Right cardiac atrium (tissue), 5 donors: ENCODE data around the gene EOGT. TPM values are rescaled to one million over a fixed set of nuclear protein-coding genes. Genes with fewer than 3 reads are reported as not detected.

ENCODE experiments used
- ATAC-seq, 2 donors: fragments of 200-7000 bp; cut with Tn5 transposase; one replicate each; pipeline versions ENCODE4 v1.8.0 to v1.9.1; 2020; ENCODE audit warnings: moderate library complexity in 2 of 2, mild to moderate bottlenecking in 1 of 2
- DNase-seq, 3 donors: peaks; one replicate each; pipeline ENCODE4 v3.0.0-alpha.2; 2020
- H3K27ac ChIP-seq: one replicate; pipeline ENCODE4 v1.5.1; 2013; ENCODE audit warnings: mild to moderate bottlenecking, low read length, control low read depth, moderate library complexity
- H3K27me3 ChIP-seq: one replicate; pipeline ENCODE4 v1.6.1; 2013; ENCODE audit not compliant: control insufficient read depth, insufficient read depth
- H3K4me1 ChIP-seq: one replicate; pipeline ENCODE4 v1.6.1; 2013; ENCODE audit warnings: low read length; ENCODE audit not compliant: control insufficient read depth, insufficient read depth
- H3K4me3 ChIP-seq: one replicate; pipeline ENCODE4 v1.5.1; 2013; ENCODE audit warnings: low read length, control low read depth
- H3K9me3 ChIP-seq: one replicate; pipeline ENCODE4 v1.6.1; 2013; ENCODE audit warnings: low read length; ENCODE audit not compliant: control insufficient read depth
- WGBS: extraction: QIAGEN DNeasy Blood & Tissue Kit; methylation state at CpG from one replicate; pipeline ENCODE4 v1.1.7; 2013; 5-methylcytosine and 5-hydroxymethylcytosine counted together
- intact Hi-C, 4 donors: fragments of 100-400 bp; cut with DNase I; formaldehyde crosslinking; loops; one replicate each; pipeline versions ENCODE4 v1.11.0 to v1.14.0; 2022 to 2023
- polyA plus RNA-seq: library from polyadenylated mRNA; stranded (reverse); fragments of 200-250 nt; gene quantifications from one replicate; pipeline ENCODE4 v1.2.3, GENCODE V29; 2013
- total RNA-seq, 4 donors: library from RNA; stranded (reverse); fragmentation: NEBNext Ultra II Directional; extraction: Animal tissue kit (Norgen Biotek cat#: 25700); gene quantifications; one replicate each; pipeline ENCODE4 v1.2.1, GENCODE V29; 2021
- donor health status: healthy with polysubstance abuse.
- donor health status: DM: no; HTN: yes; CAD: no.
- donor health status: DM: no; HTN: no; CAD: no.
- donor health status: DM: no; HTN: yes; CAD: no; lungs with severe emphysema.
- donor health status: DM: yes; HTN: yes; CAD: no.

EOGT gene
- total and polyA plus RNA-seq, 5 donors, result 26.1 to 112 (median 55.7) TPM

GRCh38 chr3:69008980-69009379, 4.5 kb downstream of the EOGT start:
- intact Hi-C loops, result no loop called here
- peak overlapping the region; percentile 15 for H3K27ac ChIP-seq

GRCh38 chr3:69005791-69006482, 7.5 kb downstream of the EOGT start:
- Histone ChIP-seq H3K4me1 (peaks cover 3% of the 10 kb centered on the region), H3K9me3 (no peaks in the 10 kb centered on the region), H3K27me3 (no peaks in the 10 kb centered on the region), H3K4me3 (no peak overlapping the region), H3K27ac (no peak overlapping the region)
- DNase-seq (no peak), ATAC-seq (no peak)
- intact Hi-C loops, result no loop called here
- WGBS, result 79% methylated on average over 5 of the region's 5 CpGs

More at GRCh38 chr3:69008980-69009379, 4.5 kb downstream of the EOGT start:
- 43% methylated on average over 2 of the region's 2 CpGs for WGBS
- Histone ChIP-seq H3K4me1 (peaks cover 3% of the 10 kb centered on the region), H3K27me3 (no peaks in the 10 kb centered on the region), H3K9me3 (no peaks in the 10 kb centered on the region), H3K4me3 (no peak overlapping the region)
- DNase-seq (no peak), ATAC-seq (no peak)

- ATAC-seq (no peak), DNase-seq (no peak)
- peaks cover 3% of the 10 kb centered on the region for H3K4me1 ChIP-seq
- H3K9me3 ChIP-seq, result no peaks in the 10 kb centered on the region
- H3K27me3 ChIP-seq, result no peaks in the 10 kb centered on the region
- H3K4me3 ChIP-seq, result no peak overlapping the region
- 78% methylated on average over 6 of the region's 6 CpGs for WGBS
- no peak overlapping the region for H3K27ac ChIP-seq
- intact Hi-C loops, result no loop called here
Observed at GRCh38 chr3:69005071-69005790, 8.3 kb downstream of the EOGT start.

GRCh38 chr3:69004138-69004537, 9.3 kb downstream of the EOGT start:
- intact Hi-C loops, result no loop called here
- ATAC-seq (no peak), DNase-seq (no peak)
- H3K4me1 ChIP-seq, result peaks cover 3% of the 10 kb centered on the region
- H3K4me3 ChIP-seq, result no peak overlapping the region
- 85% methylated on average over 9 of the region's 9 CpGs for WGBS
- H3K27ac ChIP-seq, result no peak overlapping the region
- H3K27me3 ChIP-seq, result no peaks in the 10 kb centered on the region
- H3K9me3 ChIP-seq, result no peaks in the 10 kb centered on the region

GRCh38 chr3:68999605-69000004, 13.9 kb downstream of the EOGT start:
- H3K27ac ChIP-seq, result no peak overlapping the region
- H3K4me3 ChIP-seq, result no peak overlapping the region
- no peak for ATAC-seq
- H3K27me3 ChIP-seq, result no peaks in the 10 kb centered on the region
- H3K4me1 ChIP-seq, result no peaks in the 10 kb centered on the region
- intact Hi-C loops, result no loop called here
- H3K9me3 ChIP-seq, result no peaks in the 10 kb centered on the region
- WGBS, result 51% methylated on average over 1 of the region's 1 CpG
- no peak for DNase-seq

- no peak overlapping the region for H3K27ac ChIP-seq
- intact Hi-C loops, result no loop called here
- no peak for ATAC-seq
Observed at GRCh38 chr3:68999158-68999557, 14.3 kb downstream of the EOGT start.

GRCh38 chr3:68997887-68998286, 15.6 kb downstream of the EOGT start:
- H3K4me3 ChIP-seq, result no peak overlapping the region
- ATAC-seq (no peak), DNase-seq (no peak)
- H3K27ac ChIP-seq, result no peak overlapping the region
- no peaks in the 10 kb centered on the region for H3K9me3 ChIP-seq
- H3K4me1 ChIP-seq, result no peaks in the 10 kb centered on the region
- H3K27me3 ChIP-seq, result no peaks in the 10 kb centered on the region
- WGBS, result 81% methylated on average over 6 of the region's 6 CpGs
- intact Hi-C loops, result no loop called here

More at GRCh38 chr3:68999158-68999557, 14.3 kb downstream of the EOGT start:
- Histone ChIP-seq H3K4me1 (no peaks in the 10 kb centered on the region), H3K4me3 (no peak overlapping the region), H3K9me3 (no peaks in the 10 kb centered on the region), H3K27me3 (no peaks in the 10 kb centered on the region)
- DNase-seq, result no peak

GRCh38 chr3:68996356-68996995, 17.0 kb downstream of the EOGT start:
- peak; percentile 58 to 74 for ATAC-seq
- Histone ChIP-seq H3K27me3 (no peaks in the 10 kb centered on the region), H3K27ac (peak overlapping the region; percentile 7)

GRCh38 chr3:68988740-68989139, 24.7 kb downstream of the EOGT start:
- no peaks in the 10 kb centered on the region for H3K4me1 ChIP-seq
- DNase-seq (no peak), ATAC-seq (no peak)
- H3K27me3 ChIP-seq, result no peaks in the 10 kb centered on the region
- intact Hi-C loops, result no loop called here
- no peak overlapping the region for H3K27ac ChIP-seq
- H3K9me3 ChIP-seq, result no peaks in the 10 kb centered on the region
- H3K4me3 ChIP-seq, result no peak overlapping the region
- 88% methylated on average over 4 of the region's 4 CpGs for WGBS

More at GRCh38 chr3:68996356-68996995, 17.0 kb downstream of the EOGT start:
- H3K4me1 ChIP-seq, result no peaks in the 10 kb centered on the region
- no peaks in the 10 kb centered on the region for H3K9me3 ChIP-seq
- DNase-seq, result no peak
- intact Hi-C loops, result no loop called here
- no peak overlapping the region for H3K4me3 ChIP-seq
- WGBS, result 55% methylated on average over 8 of the region's 8 CpGs

- intact Hi-C loops, result no loop called here
- Histone ChIP-seq H3K27ac (no peak overlapping the region), H3K4me1 (no peaks in the 10 kb centered on the region), H3K27me3 (no peaks in the 10 kb centered on the region), H3K4me3 (no peak overlapping the region), H3K9me3 (no peaks in the 10 kb centered on the region)
- no peak for ATAC-seq
- no peak for DNase-seq
- WGBS, result 90% methylated on average over 6 of the region's 6 CpGs
Observed at GRCh38 chr3:68987322-68987721, 26.2 kb downstream of the EOGT start.

GRCh38 chr3:68986496-68987208, 26.8 kb downstream of the EOGT start:
- ATAC-seq, result no peak
- WGBS, result 90% methylated on average over 6 of the region's 6 CpGs
- Histone ChIP-seq H3K27ac (no peak overlapping the region), H3K9me3 (no peaks in the 10 kb centered on the region), H3K4me1 (no peaks in the 10 kb centered on the region), H3K4me3 (no peak overlapping the region), H3K27me3 (no peaks in the 10 kb centered on the region)
- no peak for DNase-seq
- intact Hi-C loops, result no loop called here
